ENCODE data around the gene GALNTL6. TPM values are rescaled to one million over a fixed set of nuclear protein-coding genes. Genes with fewer than 3 reads are reported as not detected.

GALNTL6 gene
- total RNA-seq, 1 experiment from 2014 or later, result not detected

GRCh38 chr4:172989984-172990820 lies 1177.0 kb downstream of the GALNTL6 start (continued):
- TF ChIP-seq EZH2phosphoT487 (IDR thresholded peaks at IDR 0.05; ENCODE audit: borderline replicate concordance), result no peak

GRCh38 chr4:172992648-172993378 lies 1179.6 kb downstream of the GALNTL6 start:
- intact Hi-C loops (cut with micrococcal nuclease), result no loop called here
- no peak for ATAC-seq

More at GRCh38 chr4:172992648-172993378, 1179.6 kb downstream of the GALNTL6 start:
- no peak for DNase-seq (ENCODE audit: low read depth, low spot score)
- Histone ChIP-seq H3K4me3 (replicated peaks in 1 of 2; ENCODE audit: low read depth in 1 of 2, low read length in 2 of 2) (no peak overlapping the region), H3K9me3 (ENCODE audit: control insufficient read depth in 1 of 2, insufficient read depth in 1 of 2, low read depth in 1 of 2, low read length in 2 of 2) (no peaks in the 10 kb centered on the region), H3K9me2 (ENCODE audit: insufficient read depth) (no peaks in the 10 kb centered on the region), H3K9ac (ENCODE audit: low read length) (no peak overlapping the region), H3K36me3 (ENCODE audit: control insufficient read depth in 1 of 2, insufficient read depth in 2 of 2, low read length in 2 of 2) (no peaks in the 10 kb centered on the region), H4K20me1 (ENCODE audit: insufficient read depth) (no peaks in the 10 kb centered on the region), H3K4me2 (ENCODE audit: low read length) (no peak overlapping the region), H3K27me3 (ENCODE audit: insufficient read depth, low read length) (no peaks in the 10 kb centered on the region), H3K27ac (ENCODE audit: low read depth, low read length) (no peak overlapping the region), H3K79me2 (ENCODE audit: insufficient read depth, low read length) (no peaks in the 10 kb centered on the region), H3K4me1 (ENCODE audit: control insufficient read depth in 1 of 2, insufficient read depth in 2 of 2, low read length in 2 of 2) (peaks cover 0 to 9% of the 10 kb centered on the region in 2 experiments; a peak in 2 of 4 replicates), H2AFZ (ENCODE audit: low read depth, low read length, poor library complexity, severe bottlenecking) (peak overlapping the region; percentile 7)
- ChIA-PET CTCF (interaction anchor here (0.6 kb wide), 1 partner anchor 21 kb away, joined by 4 read pairs; no protein-coding TSS in a partner anchor), RAD21 (ENCODE audit: low non-redundant PET in 1 of 2, low total read pairs in 2 of 2, uncharacterized antibody in 2 of 2, unreplicated experiment in 2 of 2) (no interaction called here), POLR2A (no interaction called here)
- no TSS peak for BruUV-seq (replicated peaks)
- no peak for TF ChIP-seq JUND (IDR thresholded peaks at IDR 0.05)
- no peak for TF ChIP-seq EGR1 (IDR thresholded peaks at IDR 0.05; ENCODE audit: low read depth)
- TF ChIP-seq SP1 (IDR thresholded peaks at IDR 0.05; ENCODE audit: low read depth), result no peak
- TF ChIP-seq ZNF274 (IDR thresholded peaks at IDR 0.05; ENCODE audit: low read depth, low read length), result no peak
- no peak for TF ChIP-seq POLR2A (IDR thresholded peaks at IDR 0.05; ENCODE audit: borderline replicate concordance, extremely low read depth, insufficient read depth, insufficient read length)
- no peak for TF ChIP-seq CTCF (IDR thresholded peaks at IDR 0.05 in 2 of 3, conservative IDR thresholded peaks at IDR 0.05 in 1 of 3; ENCODE audit: borderline replicate concordance in 1 of 3, insufficient read depth in 1 of 3, low read depth in 2 of 3, low read length in 2 of 3)
- TF ChIP-seq ZFX (IDR thresholded peaks at IDR 0.05), result no peak
- TF ChIP-seq YY1 (IDR thresholded peaks at IDR 0.05; ENCODE audit: extremely low read depth, insufficient replicate concordance, low read depth, low read length), result no peak
- no peak for TF ChIP-seq TCF7L2 (IDR thresholded peaks at IDR 0.05; ENCODE audit: borderline replicate concordance, extremely low read depth, insufficient read depth, insufficient read length)
- TF ChIP-seq FOSL1 (IDR thresholded peaks at IDR 0.05; ENCODE audit: low read depth), result no peak
- no peak for TF ChIP-seq POLR2AphosphoS5 (IDR thresholded peaks at IDR 0.05; ENCODE audit: low read depth, low read length)
- no peak for TF ChIP-seq SIN3A (IDR thresholded peaks at IDR 0.05; ENCODE audit: low read depth)
